ENCODE results near the gene PABPC1L. TPM values are rescaled to one million over a fixed set of nuclear protein-coding genes. Genes with fewer than 3 reads are reported as not detected.

PABPC1L gene
- total and polyA plus RNA-seq, 2 of the 13 experiments (the other 11 are each of a cell fraction or from before 2014, with no cell fraction given), result 30.8 to 252 TPM

GRCh38 chr20:44960103-44960852 lies 50.4 kb downstream of the PABPC1L start, which contains the start of gene TOMM34 (continued):
- TF ChIP-seq ZBTB39 (CRISPR knock-in tag; IDR thresholded peaks at IDR 0.05), result peak; percentile 97
- TF ChIP-seq, protein P1, sequence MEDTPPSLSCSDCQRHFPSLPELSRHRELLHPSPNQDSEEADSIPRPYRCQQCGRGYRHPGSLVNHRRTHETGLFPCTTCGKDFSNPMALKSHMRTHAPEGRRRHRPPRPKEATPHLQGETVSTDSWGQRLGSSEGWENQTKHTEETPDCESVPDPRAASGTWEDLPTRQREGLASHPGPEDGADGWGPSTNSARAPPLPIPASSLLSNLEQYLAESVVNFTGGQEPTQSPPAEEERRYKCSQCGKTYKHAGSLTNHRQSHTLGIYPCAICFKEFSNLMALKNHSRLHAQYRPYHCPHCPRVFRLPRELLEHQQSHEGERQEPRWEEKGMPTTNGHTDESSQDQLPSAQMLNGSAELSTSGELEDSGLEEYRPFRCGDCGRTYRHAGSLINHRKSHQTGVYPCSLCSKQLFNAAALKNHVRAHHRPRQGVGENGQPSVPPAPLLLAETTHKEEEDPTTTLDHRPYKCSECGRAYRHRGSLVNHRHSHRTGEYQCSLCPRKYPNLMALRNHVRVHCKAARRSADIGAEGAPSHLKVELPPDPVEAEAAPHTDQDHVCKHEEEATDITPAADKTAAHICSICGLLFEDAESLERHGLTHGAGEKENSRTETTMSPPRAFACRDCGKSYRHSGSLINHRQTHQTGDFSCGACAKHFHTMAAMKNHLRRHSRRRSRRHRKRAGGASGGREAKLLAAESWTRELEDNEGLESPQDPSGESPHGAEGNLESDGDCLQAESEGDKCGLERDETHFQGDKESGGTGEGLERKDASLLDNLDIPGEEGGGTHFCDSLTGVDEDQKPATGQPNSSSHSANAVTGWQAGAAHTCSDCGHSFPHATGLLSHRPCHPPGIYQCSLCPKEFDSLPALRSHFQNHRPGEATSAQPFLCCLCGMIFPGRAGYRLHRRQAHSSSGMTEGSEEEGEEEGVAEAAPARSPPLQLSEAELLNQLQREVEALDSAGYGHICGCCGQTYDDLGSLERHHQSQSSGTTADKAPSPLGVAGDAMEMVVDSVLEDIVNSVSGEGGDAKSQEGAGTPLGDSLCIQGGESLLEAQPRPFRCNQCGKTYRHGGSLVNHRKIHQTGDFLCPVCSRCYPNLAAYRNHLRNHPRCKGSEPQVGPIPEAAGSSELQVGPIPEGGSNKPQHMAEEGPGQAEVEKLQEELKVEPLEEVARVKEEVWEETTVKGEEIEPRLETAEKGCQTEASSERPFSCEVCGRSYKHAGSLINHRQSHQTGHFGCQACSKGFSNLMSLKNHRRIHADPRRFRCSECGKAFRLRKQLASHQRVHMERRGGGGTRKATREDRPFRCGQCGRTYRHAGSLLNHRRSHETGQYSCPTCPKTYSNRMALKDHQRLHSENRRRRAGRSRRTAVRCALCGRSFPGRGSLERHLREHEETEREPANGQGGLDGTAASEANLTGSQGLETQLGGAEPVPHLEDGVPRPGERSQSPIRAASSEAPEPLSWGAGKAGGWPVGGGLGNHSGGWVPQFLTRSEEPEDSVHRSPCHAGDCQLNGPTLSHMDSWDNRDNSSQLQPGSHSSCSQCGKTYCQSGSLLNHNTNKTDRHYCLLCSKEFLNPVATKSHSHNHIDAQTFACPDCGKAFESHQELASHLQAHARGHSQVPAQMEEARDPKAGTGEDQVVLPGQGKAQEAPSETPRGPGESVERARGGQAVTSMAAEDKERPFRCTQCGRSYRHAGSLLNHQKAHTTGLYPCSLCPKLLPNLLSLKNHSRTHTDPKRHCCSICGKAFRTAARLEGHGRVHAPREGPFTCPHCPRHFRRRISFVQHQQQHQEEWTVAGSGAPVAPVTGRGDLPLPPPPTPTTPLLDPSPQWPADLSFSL (CRISPR knock-in tag; IDR thresholded peaks at IDR 0.05), result peak; percentile 56; the same call in 1 of the 2 replicates
- TF ChIP-seq ZC3H4 (CRISPR knock-in tag; IDR thresholded peaks at IDR 0.05; ENCODE audit: borderline replicate concordance), result no peak
- peak; percentile 96; the same call in 1 of the 2 replicates for TF ChIP-seq ZFP36L2 (CRISPR knock-in tag; IDR thresholded peaks at IDR 0.05)
- TF ChIP-seq ZHX2 (IDR thresholded peaks at IDR 0.05; ENCODE audit: low read depth), result no peak; the same call in none of the 2 replicates
- peak; percentile 9; the same call in 1 of the 2 replicates for TF ChIP-seq ZHX2 (CRISPR knock-in tag; IDR thresholded peaks at IDR 0.05; ENCODE audit: borderline replicate concordance)
- TF ChIP-seq HNF1B (CRISPR knock-in tag; IDR thresholded peaks at IDR 0.05), result peak; percentile 95
- TF ChIP-seq KAT7 (CRISPR knock-in tag; IDR thresholded peaks at IDR 0.05; ENCODE audit: borderline replicate concordance), result peak; percentile 95

Measured in HepG2 (cell line).